HUDEP-2 (cell line): ENCODE data around the gene TIAM1.

Experiments used
- DNase-seq, 76 experiments: peaks; one replicate each; lab custom pipeline; 2025; ENCODE audit not compliant: unreplicated experiment in 76 of 76; lab: John Stamatoyannopoulos, UW

Gene TIAM1

DNA sequence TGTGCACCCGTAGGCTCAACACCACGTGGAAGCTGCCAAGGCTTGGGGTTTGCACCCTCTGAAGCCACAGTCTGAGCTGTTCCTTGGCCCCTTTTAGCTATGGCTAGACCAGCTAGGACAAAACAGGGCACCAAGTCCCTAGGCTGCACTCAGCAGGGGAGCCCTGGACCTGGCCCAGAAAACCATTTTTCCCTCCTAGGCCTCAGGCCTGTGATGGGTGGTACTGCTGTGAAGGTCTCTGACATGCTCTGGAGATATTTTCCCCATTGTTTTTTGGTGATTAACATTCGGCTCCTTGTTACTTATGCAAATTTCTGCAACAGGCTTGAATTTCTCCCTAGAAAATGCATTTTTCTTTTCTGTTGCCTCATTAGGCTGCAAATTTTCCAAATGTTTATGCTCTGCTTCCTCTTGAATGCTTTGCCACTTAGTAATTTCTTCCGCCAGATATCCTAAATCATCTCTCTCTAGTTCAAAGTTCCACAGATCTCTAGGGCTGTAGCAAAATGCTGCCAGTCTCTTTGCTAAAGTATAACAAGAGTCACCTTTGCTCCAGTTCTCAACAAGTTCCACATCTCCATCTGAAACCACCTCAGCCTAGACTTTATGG lies 236.8 kb downstream of the TIAM1 start:
- DNase-seq, result no peak

DNA sequence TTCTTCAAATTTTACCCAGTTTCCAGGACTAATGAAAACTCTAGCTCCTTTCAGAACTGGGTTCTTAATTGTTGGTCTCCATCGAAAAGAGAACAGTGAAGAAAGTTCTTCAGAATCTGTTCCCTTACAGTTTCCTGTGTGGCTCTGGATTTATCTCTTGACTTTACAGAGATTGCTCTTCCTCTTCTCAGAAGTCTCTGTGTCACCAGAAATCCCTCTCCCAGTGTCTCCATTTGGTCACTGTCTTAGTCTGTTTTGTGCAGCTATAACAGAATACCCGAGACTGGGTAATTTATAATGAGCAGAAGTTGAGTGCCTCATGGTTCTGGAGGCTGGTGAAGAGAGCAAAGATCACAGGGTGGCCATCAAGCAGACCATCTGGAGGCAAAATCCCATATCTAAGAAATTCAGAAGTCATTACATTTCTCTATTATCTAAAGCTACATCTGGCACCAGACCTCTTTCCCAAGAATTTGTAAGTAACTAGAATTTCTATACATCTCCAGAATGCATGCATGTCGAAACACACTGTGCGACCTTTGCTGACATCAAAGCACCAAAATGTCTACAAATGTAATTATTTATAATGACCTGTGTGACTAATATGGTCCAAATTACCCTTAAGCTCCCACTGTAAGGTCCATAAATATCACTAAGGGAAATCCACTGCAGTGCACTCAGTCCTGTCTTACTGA lies 240.3 kb downstream of the TIAM1 start:
- no peak for DNase-seq

DNA sequence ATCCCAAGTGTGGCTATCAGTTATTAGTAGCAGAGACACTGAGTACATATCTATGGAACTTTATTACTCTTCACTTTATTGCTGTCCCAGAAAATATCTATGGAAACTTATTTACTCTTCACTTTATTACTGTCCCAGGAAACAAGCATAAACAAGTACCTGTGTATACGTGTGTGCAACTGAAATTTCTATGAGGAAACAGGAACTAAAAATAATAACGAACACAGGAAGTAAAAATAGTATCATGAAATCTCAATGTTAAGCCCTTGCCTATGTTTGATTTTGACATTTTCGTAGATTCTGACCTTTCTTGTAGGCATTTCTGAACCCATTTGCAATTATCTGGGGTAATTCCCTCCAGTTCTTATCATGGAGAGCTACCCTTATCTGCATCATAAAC lies 240.9 kb downstream of the TIAM1 start:
- DNase-seq, result no peak

DNA sequence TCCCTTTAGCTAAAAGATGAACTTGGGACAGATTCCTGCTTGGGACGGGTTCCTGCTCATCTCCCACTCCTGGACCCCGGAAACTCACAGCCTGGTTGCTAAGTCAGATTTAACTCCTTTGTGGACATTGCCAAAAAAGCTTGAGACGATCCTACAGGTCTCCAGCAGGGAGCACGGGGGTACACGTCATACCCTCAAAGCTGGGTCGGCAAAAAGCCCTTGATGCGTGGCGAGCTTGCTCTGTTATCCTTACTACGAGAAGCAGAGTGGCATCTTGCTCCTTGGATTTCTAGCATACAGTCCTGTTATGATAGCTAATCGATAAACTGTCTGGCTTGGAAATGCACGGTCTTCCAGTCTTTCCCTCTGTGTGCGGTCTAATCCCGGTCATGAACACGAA lies 244.9 kb downstream of the TIAM1 start:
- no peak for DNase-seq

DNA sequence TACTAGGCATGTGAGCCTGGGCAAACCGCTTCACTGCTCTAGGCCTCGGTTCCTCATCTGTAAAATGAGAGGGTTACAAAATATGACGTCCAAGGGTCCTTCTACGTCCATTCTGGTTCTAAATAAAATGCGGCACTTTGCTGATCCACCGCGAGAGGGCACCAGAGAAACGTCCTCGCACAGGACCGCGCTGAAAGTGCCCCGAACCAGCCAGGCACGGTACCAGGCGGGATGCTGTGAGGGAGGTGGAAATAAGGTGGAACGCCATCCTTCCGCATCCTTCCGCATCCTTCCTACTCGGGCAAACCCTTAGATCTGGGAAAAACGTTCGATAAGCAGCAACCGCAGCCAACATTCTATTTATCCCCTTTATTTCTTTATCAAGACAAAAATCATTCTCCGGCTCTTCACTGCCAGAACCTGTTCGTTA lies 245.5 kb downstream of the TIAM1 start:
- peak in 44 of 76 experiments; percentile 6 to 70 (median 36) for DNase-seq

DNA sequence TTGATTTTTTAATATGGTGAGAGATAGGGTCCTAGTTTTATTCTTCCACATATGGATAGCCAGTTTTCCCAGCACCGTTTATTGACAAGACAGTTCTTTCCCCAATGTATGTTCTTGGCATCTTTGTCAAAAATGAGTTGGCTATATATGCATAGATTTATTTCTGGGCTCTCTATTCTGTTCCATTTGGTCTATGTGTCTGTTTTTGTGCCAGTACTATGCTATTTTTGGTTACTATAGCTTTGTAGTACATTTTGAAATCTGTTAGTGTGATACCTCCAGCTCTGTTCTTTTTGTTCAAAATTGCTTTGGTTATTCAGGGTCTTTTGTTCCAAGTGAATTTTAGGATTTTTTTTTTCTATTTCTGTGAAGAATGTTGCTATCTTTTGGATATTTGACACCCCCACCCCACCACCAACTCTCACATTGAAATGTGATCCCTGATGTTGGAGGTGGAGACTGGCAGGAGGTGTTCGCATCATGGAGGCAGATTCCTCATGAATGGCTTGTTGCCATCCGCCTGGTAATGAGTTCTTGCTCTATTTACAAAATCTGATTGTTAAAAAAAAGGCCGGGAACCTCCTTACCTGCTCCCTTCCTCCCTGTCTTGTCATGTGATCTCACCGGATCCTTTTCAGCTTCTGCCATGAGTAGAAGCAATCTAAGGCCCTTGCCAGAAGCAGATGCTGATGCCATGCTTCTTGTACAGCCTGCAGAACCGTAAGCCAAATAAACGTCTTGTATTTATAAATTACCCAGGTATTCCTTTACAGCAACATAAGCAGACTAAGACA lies 251.0 kb downstream of the TIAM1 start:
- no peak for DNase-seq

DNA sequence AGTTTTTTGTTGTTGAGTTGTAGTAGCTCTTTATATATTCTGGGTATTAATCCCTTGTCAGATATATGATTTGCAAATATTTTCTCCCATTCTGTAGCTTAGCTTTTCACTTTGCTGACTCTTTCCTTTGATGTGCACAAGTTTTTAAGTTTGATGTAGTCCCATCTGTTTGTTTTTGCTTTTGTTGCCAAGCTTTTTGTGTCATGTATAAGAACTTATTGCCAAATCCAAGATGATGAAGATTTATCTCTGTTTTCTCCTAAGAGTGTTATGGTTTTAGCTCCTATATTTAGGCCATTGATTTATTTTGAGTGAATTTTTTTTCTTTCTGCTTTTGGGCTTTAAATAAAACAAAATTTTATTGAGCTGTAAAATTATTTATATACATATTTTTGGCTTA lies 253.7 kb downstream of the TIAM1 start:
- DNase-seq, result no peak

DNA sequence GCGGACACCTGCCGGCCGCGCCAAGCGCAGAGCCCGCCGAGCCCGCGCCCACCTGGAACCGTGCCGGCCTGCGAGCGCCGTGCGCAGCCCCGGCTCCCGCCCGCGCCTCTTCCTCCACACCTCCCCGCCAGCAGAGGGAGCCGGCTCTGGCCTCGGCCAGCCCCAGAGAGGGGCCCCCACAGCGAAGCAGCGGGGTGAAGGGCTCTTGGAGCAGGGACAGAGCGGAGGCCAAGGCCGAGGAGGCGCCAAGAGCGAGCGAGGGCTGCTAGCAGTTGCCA lies 255.6 kb downstream of the TIAM1 start:
- peak in 8 of 76 experiments; percentile 0 to 38 (median 14) for DNase-seq

DNA sequence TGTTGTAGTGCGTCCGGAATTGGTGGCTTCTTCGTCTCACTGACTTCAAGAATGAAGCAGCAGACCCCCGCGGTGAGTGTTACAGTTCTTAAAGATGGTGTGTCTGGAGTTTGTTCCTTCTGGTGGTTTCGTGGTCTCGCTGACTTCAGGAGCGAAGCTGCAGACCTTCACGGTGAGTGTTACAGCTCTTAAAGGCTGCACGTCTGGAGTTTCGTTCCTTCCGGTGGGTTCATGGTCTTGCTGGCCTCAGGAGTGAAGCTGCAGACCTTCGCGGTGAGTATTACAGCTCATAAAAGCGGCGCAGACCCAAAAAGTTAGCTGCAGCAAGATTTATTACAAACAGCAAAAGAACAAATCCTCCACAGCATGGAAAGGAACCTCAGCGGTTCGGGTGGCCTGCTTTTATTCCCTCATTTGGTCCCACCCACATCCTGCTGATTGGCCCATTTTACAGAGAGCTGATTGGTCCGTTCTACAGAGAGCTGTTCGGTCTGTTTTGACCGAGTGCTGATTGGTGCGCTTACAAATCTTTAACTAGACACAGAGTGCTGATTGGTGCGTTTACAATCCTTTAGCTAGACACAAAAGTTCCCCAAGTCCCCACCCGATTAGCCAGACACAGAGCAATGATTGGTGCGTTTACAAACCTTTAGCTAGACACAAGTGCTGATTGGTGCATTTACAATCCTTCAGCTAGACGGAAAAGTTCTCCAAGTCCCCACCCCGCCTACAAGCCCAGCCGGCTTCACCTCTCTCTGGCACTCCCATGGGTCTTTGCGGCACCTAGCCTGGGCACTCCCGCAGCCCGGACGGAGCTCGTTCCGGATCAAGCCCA lies 256.2 kb downstream of the TIAM1 start:
- no peak for DNase-seq

DNA sequence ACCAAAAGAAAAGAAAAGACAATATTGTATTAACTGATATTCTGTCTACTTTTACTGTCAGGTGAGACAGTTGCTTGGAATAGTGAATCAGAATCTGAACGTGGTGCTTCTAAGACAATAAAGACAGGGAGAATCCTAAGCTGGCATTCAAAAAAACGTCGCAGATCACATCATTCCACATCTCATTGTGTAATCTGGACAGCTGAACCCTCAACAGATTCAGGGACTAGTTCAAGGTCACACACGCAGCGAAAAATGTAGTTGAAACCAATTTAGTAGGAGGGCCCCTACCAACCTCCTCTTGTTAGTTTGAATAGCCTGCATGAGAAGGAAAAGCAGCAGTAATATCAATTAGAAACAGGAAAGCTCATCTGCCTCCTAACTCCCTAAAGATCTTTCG lies 259.4 kb downstream of the TIAM1 start:
- no peak for DNase-seq

DNA sequence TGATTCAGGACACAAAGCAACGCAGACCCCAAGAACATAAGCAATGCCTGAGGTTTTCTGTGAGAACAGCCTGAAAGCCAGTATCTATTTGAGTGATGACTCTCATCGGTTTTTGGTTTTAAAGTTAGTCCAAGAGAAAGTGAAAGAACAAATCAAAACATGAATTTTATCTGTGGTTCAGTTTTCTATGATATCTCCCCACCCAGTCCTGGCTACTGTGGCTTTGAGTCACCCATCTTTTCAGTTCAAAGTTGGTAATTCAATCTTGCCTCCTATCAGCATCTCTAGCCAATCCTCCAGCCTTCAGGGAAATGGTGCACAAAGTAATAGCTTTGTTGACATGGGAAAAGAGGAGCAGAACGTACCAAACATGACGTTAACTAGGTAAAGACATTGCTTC lies 265.3 kb downstream of the TIAM1 start:
- no peak for DNase-seq

DNA sequence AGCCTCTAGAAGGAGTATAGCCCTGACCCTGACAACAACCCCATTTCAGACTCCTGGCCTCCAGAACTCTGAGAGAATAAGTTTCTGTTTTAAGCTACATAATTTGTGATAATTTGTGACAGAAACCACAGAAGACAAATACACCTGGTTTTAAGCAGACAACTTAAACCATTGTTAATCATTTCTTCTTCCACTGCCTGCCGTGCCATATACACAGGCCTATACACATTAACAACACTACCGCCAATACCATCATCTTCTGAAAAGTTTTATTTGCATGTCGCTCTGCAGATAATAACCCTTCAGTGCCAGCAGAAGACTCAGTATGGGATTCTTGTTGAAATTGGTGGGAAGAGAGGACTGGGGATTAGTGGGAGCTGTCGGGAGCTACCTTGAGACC lies 265.8 kb downstream of the TIAM1 start:
- no peak for DNase-seq

DNA sequence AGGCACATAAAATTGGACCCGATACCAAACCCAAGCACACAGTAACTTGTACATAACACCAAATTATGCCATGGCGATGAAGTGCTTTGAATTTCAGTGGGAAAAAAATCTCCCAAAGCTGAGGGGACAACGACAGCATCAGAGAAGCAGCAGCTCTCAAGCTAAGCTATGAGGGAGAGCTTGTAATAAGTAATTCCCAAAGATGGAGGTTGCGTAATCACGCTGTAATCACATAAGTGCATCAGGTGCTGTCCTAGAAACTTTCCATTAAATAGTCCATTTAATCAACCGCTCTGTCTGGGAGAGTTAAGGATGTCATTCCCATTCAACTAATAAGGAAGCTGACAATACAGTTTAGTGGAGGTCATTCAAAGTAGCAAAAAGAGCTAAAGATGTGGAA lies 268.2 kb downstream of the TIAM1 start:
- DNase-seq, result no peak

DNA sequence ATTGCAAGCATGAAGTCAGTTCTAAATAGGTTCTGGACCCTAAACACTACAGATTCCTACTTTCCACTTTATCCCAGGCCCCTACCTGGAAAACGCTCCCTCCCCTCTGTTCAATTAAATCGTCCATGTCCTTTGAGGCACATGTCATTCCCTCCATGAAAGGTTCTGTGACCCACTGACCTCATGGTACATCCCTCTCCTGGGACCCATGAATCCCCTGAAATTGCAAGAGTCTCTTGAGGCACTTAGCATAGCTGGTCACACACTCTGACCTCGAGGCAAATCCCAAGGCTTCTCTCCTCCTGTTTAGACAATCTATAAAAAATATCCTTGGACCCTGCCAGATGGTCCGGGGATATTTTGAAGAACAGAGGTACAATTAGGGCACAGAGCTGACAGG lies 271.5 kb downstream of the TIAM1 start:
- no peak for DNase-seq
